B cell (primary cell): ENCODE data around the gene CLDN2. TPM values are rescaled to one million over a fixed set of nuclear protein-coding genes. Genes with fewer than 3 reads are reported as not detected.
"Not testable (repeated sequence)": the region's sequence is repeated elsewhere in the genome, so short reads cannot be mapped to it uniquely, and the experiment has no call there.

ENCODE experiments used
- ATAC-seq: fragments of 200-7000 bp; cut with Tn5 transposase; one replicate; pipeline ENCODE4 v1.10.0; 2021; ENCODE audit warnings: low read depth, mild to moderate bottlenecking, moderate number of reproducible peaks, moderate library complexity
- CTCF ChIA-PET: fragments of 350-600 bp; sonication (Branson Sonifier 250); formaldehyde crosslinking; loops from one replicate; lab custom pipeline; 2021; ENCODE audit warnings: antibody characterized with exemption, inconsistent platforms; lab: Charles Lee
- POLR2A ChIA-PET: fragments of 350-600 bp; sonication (Branson Sonifier 250); formaldehyde crosslinking; loops from one replicate; lab custom pipeline; 2021; ENCODE audit warnings: antibody characterized with exemption; lab: Charles Lee
- DNase-seq: peaks from one replicate; pipeline ENCODE4 v3.0.0; 2013
- H2AFZ ChIP-seq: 2 replicates; pipeline ENCODE4 v1.6.1; 2012; ENCODE audit warnings: mild to moderate bottlenecking, low read depth, low read length; ENCODE audit not compliant: insufficient read depth, poor library complexity, severe bottlenecking
- H3K27ac ChIP-seq, 2 donors: 1 replicate in 1 of 2; 2 replicates in 1 of 2; pipeline ENCODE4 v1.5.1; 2012 to 2013; ENCODE audit warnings: low read length in 2 of 2, mild to moderate bottlenecking in 2 of 2, moderate library complexity in 1 of 2
- H3K27me3 ChIP-seq, 4 experiments: fragments of 200-600 bp in 1 of 4; sonication (generic) in 1 of 4; replicated peaks in 1 of 4; 1 replicate in 2 of 4; 2 replicates in 2 of 4; pipeline versions ENCODE4 v1.6.1 to v1.7.0; 2013 to 2016; ENCODE audit warnings: low read length in 3 of 4, mild to moderate bottlenecking in 2 of 4, mixed read lengths in 1 of 4, moderate library complexity in 1 of 4; ENCODE audit not compliant: insufficient read depth in 4 of 4, control insufficient read depth in 3 of 4; ENCODE audit errors: control extremely low read depth in 1 of 4
- H3K36me3 ChIP-seq, 2 experiments: replicated peaks in 1 of 2; 1 replicate in 1 of 2; 2 replicates in 1 of 2; pipeline versions ENCODE4 v1.6.1 to v1.7.1; 2013; ENCODE audit warnings: low read length in 1 of 2; ENCODE audit not compliant: insufficient read depth in 2 of 2, control insufficient read depth in 1 of 2; ENCODE audit errors: control extremely low read depth in 1 of 2, extremely low read depth in 1 of 2
- H3K4me1 ChIP-seq, 2 donors: fragments of 200-600 bp in 1 of 2; sonication (generic) in 1 of 2; 1 replicate in 1 of 2; 2 replicates in 1 of 2; pipeline versions ENCODE4 v1.5.1 to v1.6.1; 2013 to 2017; ENCODE audit warnings: low read length in 2 of 2; ENCODE audit not compliant: control insufficient read depth in 2 of 2, insufficient read depth in 2 of 2
- H3K4me2 ChIP-seq: replicated peaks from 2 replicates; pipeline ENCODE3; 2012; ENCODE audit warnings: mild to moderate bottlenecking, low read depth, low read length; ENCODE audit not compliant: poor library complexity, severe bottlenecking
- H3K4me3 ChIP-seq, 5 experiments: fragments of 200-600 bp in 1 of 5; sonication (generic) in 1 of 5; 1 replicate in 3 of 5; 2 replicates in 2 of 5; pipeline versions ENCODE4 v1.5.1 to v1.7.0; 2011 to 2016; ENCODE audit warnings: low read length in 4 of 5, mild to moderate bottlenecking in 4 of 5, low read depth in 2 of 5, control low read depth in 1 of 5, moderate library complexity in 1 of 5; ENCODE audit not compliant: insufficient read depth in 1 of 5; ENCODE audit errors: control extremely low read depth in 1 of 5, extremely low read depth in 1 of 5
- H3K79me2 ChIP-seq: fragments of 200-600 bp; sonication (generic); one replicate; pipeline ENCODE4 v1.6.0; 2016; ENCODE audit warnings: low read length; ENCODE audit not compliant: control insufficient read depth, insufficient read depth
- H3K9ac ChIP-seq: fragments of 200-600 bp; sonication (generic); 2 replicates; pipeline ENCODE4 v1.6.1; 2017; ENCODE audit warnings: mild to moderate bottlenecking, low read length, moderate library complexity
- H3K9me3 ChIP-seq, 3 donors: one replicate each; pipeline versions ENCODE4 v1.6.1 to v1.7.1; 2013; ENCODE audit warnings: low read length in 2 of 3; ENCODE audit not compliant: control insufficient read depth in 2 of 3, insufficient read depth in 1 of 3; ENCODE audit errors: control extremely low read depth in 1 of 3
- H4K20me1 ChIP-seq: 2 replicates; pipeline ENCODE4 v1.6.0; 2012; ENCODE audit warnings: mild to moderate bottlenecking, low read length; ENCODE audit not compliant: insufficient read depth, control insufficient read depth, poor library complexity, severe bottlenecking
- H3K27ac Mint-ChIP-seq: one replicate; pipeline ENCODE4 v1.8.0; 2021; ENCODE audit warnings: mixed read lengths
- H3K27me3 Mint-ChIP-seq: one replicate; pipeline ENCODE4 v1.8.0; 2021; ENCODE audit warnings: mixed read lengths
- H3K4me1 Mint-ChIP-seq: one replicate; pipeline ENCODE4 v1.8.0; 2021; ENCODE audit warnings: mixed read lengths
- H3K4me3 Mint-ChIP-seq: one replicate; pipeline ENCODE4 v1.8.0; 2021; ENCODE audit warnings: mixed read lengths
- H3K9me3 Mint-ChIP-seq: one replicate; pipeline ENCODE4 v1.8.0; 2022; ENCODE audit warnings: mixed read lengths; ENCODE audit not compliant: insufficient read depth
- CTCF ChIP-seq: fragments of 200-600 bp; IDR thresholded peaks from one replicate; pipeline ENCODE4 v1.8.0; 2022; ENCODE audit warnings: antibody characterized with exemption, mild to moderate bottlenecking
- EZH2 ChIP-seq: IDR thresholded peaks from 2 replicates; pipeline ENCODE4 v1.6.1; 2012; ENCODE audit warnings: borderline replicate concordance, low read depth, mild to moderate bottlenecking, moderate library complexity, low read length; ENCODE audit not compliant: insufficient read depth, poor library complexity, severe bottlenecking
- WGBS: methylation state at CpG from one replicate; pipeline ENCODE4 v1.1.5; 2013; ENCODE audit warnings: missing lambda C conversion rate; ENCODE audit not compliant: insufficient coverage; 5-methylcytosine and 5-hydroxymethylcytosine counted together
- intact Hi-C: fragments of 100-400 bp; cut with micrococcal nuclease; formaldehyde crosslinking; loops from one replicate; pipeline ENCODE4 v1.10.0; 2022
- polyA plus RNA-seq: library from polyadenylated mRNA; depleted of rRNA; stranded (reverse); fragments of >200 nt; gene quantifications from 2 replicates; pipeline ENCODE4 v1.2.3, GENCODE V29; 2012
- total RNA-seq, 2 donors: library from RNA; stranded (reverse); fragments of 120-200 nt in 1 of 2; gene quantifications; 1 replicate in 1 of 2; 2 replicates in 1 of 2; pipeline versions ENCODE4 v1.2.3 to v1.2.4, GENCODE V29; 2013 to 2022

Gene CLDN2
- total and polyA plus RNA-seq, 2 donors (not counting 1 experiment from before 2014, with no cell fraction given), result not detected

- Histone ChIP-seq H2AFZ (no peak overlapping the region), H3K36me3 (no peaks in the 10 kb centered on the region), H3K9ac (no peak overlapping the region), H3K9me3 (no peaks in the 10 kb centered on the region), H3K4me1 (no peaks in the 10 kb centered on the region), H3K79me2 (no peaks in the 10 kb centered on the region), H3K4me2 (no peak overlapping the region), H3K27ac (no peak overlapping the region), H3K27me3 (no peaks in the 10 kb centered on the region), H3K4me3 (no peak overlapping the region), H4K20me1 (no peaks in the 10 kb centered on the region)
- no peaks in the 10 kb centered on the region for H3K4me1 Mint-ChIP-seq
- H3K9me3 Mint-ChIP-seq, result peaks cover 2% of the 10 kb centered on the region
- WGBS, result no CpG with 5 or more reads among the region's 1 CpG
- H3K27me3 Mint-ChIP-seq, result no peaks in the 10 kb centered on the region
- ATAC-seq (no peak), DNase-seq (no peak)
- no peak overlapping the region for H3K4me3 Mint-ChIP-seq
- TF ChIP-seq CTCF (no peak), EZH2 (no peak)
- H3K27ac Mint-ChIP-seq, result no peak overlapping the region
- intact Hi-C loops, result no loop called here
- ChIA-PET CTCF (no interaction called here), POLR2A (no interaction called here)
Measured at GRCh38 chrX:106964290-106964689, 44.1 kb downstream of the CLDN2 start.

- H3K4me1 ChIP-seq, POLR2A ChIA-PET, H3K4me3 Mint-ChIP-seq, ATAC-seq, H3K36me3 ChIP-seq, CTCF ChIA-PET, H3K9me3 Mint-ChIP-seq, DNase-seq, intact Hi-C loops, H3K4me3 ChIP-seq, H3K27me3 Mint-ChIP-seq, H3K9me3 ChIP-seq, H3K9ac ChIP-seq, H4K20me1 ChIP-seq, H3K27ac Mint-ChIP-seq, H2AFZ ChIP-seq, H3K27ac ChIP-seq, H3K79me2 ChIP-seq, H3K27me3 ChIP-seq, H3K4me1 Mint-ChIP-seq, H3K4me2 ChIP-seq: not testable (repeated sequence)
- WGBS, result 100% methylated on average over 1 of the region's 6 CpGs
Measured at GRCh38 chrX:106966547-106966946, 46.3 kb downstream of the CLDN2 start.
